Gastroesophageal sphincter (tissue), 3 donors: ENCODE results near the gene SH3PXD2B.

Experiments
- CTCF ChIP-seq, 4 experiments: fragments of 200-600 bp in 2 of 4; fragments of 450-650 bp in 2 of 4; sonication (generic) in 1 of 4; IDR thresholded peaks; one replicate each; pipeline ENCODE4 v1.5.1; 2017 to 2019; ENCODE audit warnings: antibody characterized with exemption in 4 of 4, mild to moderate bottlenecking in 2 of 4, moderate library complexity in 2 of 4
- EP300 ChIP-seq: sonication (generic); formaldehyde crosslinking; IDR thresholded peaks from one replicate; pipeline ENCODE4 v1.6.1; 2017; ENCODE audit warnings: antibody characterized with exemption, mild to moderate bottlenecking
- POLR2A ChIP-seq, 2 donors: fragments of 450-650 bp; IDR thresholded peaks; one replicate each; pipeline ENCODE4 v1.6.1; 2017; ENCODE audit warnings: antibody characterized with exemption in 2 of 2, mild to moderate bottlenecking in 2 of 2, moderate library complexity in 1 of 2

- no peak for TF ChIP-seq POLR2A (IDR thresholded peaks at IDR 0.05)
- no peak for TF ChIP-seq CTCF (IDR thresholded peaks at IDR 0.05)
- no peak for TF ChIP-seq EP300
Observed at GRCh38 chr5:172358345-172358744, 96.0 kb downstream of the SH3PXD2B start.
